Stimulated activated naive CD4-positive, alpha-beta T cell (primary cell): ENCODE measurements around the gene STK32B.

Source experiments
- DNase-seq, 6 experiments: peaks; one replicate each; lab custom pipeline; 2025; lab: John Stamatoyannopoulos, UW

The STK32B gene

GRCh38 chr4:5125321-5125720 lies 74.0 kb downstream of the STK32B start:
- DNase-seq = no peak

GRCh38 chr4:5126231-5126630 lies 75.0 kb downstream of the STK32B start:
- DNase-seq = no peak

- DNase-seq = no peak
These were observed 75.6 kb downstream of the STK32B start for GRCh38 chr4:5126857-5127256.

- DNase-seq = no peak
These were observed 76.3 kb downstream of the STK32B start for GRCh38 chr4:5127556-5127955.

GRCh38 chr4:5128569-5128968 lies 77.3 kb downstream of the STK32B start:
- no peak for DNase-seq

- no peak for DNase-seq
These were observed 81.9 kb downstream of the STK32B start for GRCh38 chr4:5133201-5133600.

GRCh38 chr4:5133933-5134594 lies 82.8 kb downstream of the STK32B start:
- DNase-seq = no peak

- no peak for DNase-seq
These were observed 83.3 kb downstream of the STK32B start for GRCh38 chr4:5134620-5135019.

- DNase-seq = no peak
These were observed 85.9 kb downstream of the STK32B start for GRCh38 chr4:5137226-5137625.

- no peak for DNase-seq
These were observed 86.6 kb downstream of the STK32B start for GRCh38 chr4:5137927-5138326.

- no peak for DNase-seq
These were observed 87.1 kb downstream of the STK32B start for GRCh38 chr4:5138389-5138788.

- no peak for DNase-seq
These were observed 87.9 kb downstream of the STK32B start for GRCh38 chr4:5139141-5139540.

- no peak for DNase-seq
These were observed 90.5 kb downstream of the STK32B start for GRCh38 chr4:5141802-5142201.

GRCh38 chr4:5142726-5143125 lies 91.4 kb downstream of the STK32B start:
- DNase-seq = no peak

GRCh38 chr4:5143306-5143861 lies 92.1 kb downstream of the STK32B start:
- no peak for DNase-seq

- no peak for DNase-seq
These were observed 92.7 kb downstream of the STK32B start for GRCh38 chr4:5143940-5144339.

GRCh38 chr4:5144384-5144783 lies 93.1 kb downstream of the STK32B start:
- no peak for DNase-seq

GRCh38 chr4:5146248-5146647 lies 95.0 kb downstream of the STK32B start:
- DNase-seq = no peak

GRCh38 chr4:5152521-5152920 lies 101.2 kb downstream of the STK32B start:
- no peak for DNase-seq

- no peak for DNase-seq
These were observed 105.4 kb downstream of the STK32B start for GRCh38 chr4:5156682-5157081.

- no peak for DNase-seq
These were observed 106.8 kb downstream of the STK32B start for GRCh38 chr4:5157791-5158770.

GRCh38 chr4:5158825-5159224 lies 107.5 kb downstream of the STK32B start:
- no peak for DNase-seq

- DNase-seq = no peak
These were observed 109.4 kb downstream of the STK32B start for GRCh38 chr4:5160668-5161067.
